Subcutaneous adipose tissue (tissue), 4 donors: ENCODE data around the gene SERPINB2. TPM values are rescaled to one million over a fixed set of nuclear protein-coding genes. Genes with fewer than 3 reads are reported as not detected.

Experiments used
- total RNA-seq, 4 donors: library from RNA; depleted of rRNA; stranded (reverse); fragments of >200 nt; gene quantifications; one replicate each; pipeline ENCODE4 v1.1.0, GENCODE V29; 2016
- TF ChIP-seq, protein P1 (sequence below): fragments of 450-650 bp; IDR thresholded peaks from one replicate; pipeline ENCODE4 v1.5.1; 2016; ENCODE audit warnings: low read depth, mild to moderate bottlenecking, control low read depth, antibody characterized with exemption, moderate library complexity

The SERPINB2 gene
- total RNA-seq, 4 donors from 2014 or later, result 0.44 to 2.6 (median 0.51) TPM; not detected in 1

DNA sequence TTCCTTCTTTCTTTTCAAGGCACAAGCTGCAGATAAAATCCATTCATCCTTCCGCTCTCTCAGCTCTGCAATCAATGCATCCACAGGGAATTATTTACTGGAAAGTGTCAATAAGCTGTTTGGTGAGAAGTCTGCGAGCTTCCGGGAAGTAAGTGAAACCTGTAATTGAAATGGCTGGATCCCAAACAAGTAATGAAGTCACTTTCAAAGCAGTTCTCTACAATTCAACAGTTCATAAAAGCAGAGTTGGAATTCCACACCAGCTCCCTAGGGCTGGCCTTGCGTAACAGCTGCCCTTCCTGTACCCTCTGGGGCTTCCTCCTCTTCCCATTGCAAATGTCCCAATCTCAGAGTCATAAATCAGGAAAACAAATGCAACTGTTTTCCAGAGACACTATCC is 9.6 kb downstream of the SERPINB2 start:
- TF ChIP-seq, protein P1, sequence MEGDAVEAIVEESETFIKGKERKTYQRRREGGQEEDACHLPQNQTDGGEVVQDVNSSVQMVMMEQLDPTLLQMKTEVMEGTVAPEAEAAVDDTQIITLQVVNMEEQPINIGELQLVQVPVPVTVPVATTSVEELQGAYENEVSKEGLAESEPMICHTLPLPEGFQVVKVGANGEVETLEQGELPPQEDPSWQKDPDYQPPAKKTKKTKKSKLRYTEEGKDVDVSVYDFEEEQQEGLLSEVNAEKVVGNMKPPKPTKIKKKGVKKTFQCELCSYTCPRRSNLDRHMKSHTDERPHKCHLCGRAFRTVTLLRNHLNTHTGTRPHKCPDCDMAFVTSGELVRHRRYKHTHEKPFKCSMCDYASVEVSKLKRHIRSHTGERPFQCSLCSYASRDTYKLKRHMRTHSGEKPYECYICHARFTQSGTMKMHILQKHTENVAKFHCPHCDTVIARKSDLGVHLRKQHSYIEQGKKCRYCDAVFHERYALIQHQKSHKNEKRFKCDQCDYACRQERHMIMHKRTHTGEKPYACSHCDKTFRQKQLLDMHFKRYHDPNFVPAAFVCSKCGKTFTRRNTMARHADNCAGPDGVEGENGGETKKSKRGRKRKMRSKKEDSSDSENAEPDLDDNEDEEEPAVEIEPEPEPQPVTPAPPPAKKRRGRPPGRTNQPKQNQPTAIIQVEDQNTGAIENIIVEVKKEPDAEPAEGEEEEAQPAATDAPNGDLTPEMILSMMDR, result no peak

DNA sequence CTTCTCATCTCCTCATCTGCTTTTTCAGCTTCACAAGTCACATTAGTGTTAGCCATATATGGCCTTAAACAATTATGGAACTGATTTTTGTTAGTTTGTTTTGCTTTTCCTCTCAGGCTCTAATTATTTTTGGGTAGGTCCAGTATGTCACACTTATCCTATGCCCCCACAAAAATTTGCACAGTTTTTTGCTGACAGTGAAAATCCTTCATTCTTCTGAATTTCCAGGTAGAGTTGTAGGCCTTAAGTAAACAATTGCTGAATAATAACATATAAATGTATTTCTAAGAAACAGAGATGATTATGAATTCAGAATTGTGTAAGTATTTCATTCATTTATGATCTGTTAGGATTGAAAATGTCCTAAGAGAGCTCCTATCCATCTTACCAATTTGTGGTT is 11.7 kb downstream of the SERPINB2 start:
- TF ChIP-seq, protein P1, result no peak

DNA sequence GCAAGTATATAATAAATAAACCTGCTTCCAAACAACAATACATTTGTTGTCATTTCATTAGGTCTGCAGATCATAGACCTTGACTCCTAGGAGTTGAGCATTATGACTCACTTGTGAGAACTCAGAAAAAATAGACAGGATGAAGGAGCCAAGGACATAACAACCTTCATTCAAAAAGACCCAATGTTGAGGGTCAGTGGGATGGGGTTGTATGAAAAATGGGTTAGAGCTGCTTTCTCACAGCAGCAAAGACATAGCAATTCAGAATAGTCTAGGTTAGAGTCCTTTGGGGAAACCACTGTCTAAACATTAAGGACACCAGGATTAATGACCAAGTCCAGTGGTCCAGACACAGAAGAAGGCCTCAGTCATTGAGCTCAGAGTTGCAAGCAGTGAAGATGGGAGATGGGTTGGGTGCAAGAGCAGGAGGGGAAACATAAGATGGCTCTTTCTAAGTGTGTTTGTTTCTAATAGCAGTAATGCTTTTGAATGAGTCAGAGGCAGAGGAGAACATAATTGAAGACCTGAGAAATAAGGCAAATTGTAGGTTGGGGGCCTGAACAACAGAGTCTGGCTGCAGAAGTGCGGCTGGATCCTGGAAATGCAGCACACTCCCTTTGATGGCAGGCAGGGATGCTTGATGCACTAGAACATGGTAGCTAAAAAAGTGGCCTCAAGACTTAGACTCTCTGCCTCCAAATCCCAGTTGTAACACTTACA is 16.5 kb downstream of the SERPINB2 start:
- TF ChIP-seq, protein P1, result no peak

GRCh38 chr18:63904694-63905093 is 17.2 kb downstream of the SERPINB2 start:
- TF ChIP-seq, protein P1, result no peak

GRCh38 chr18:63905361-63905760 is 17.9 kb downstream of the SERPINB2 start:
- TF ChIP-seq, protein P1, result no peak

DNA sequence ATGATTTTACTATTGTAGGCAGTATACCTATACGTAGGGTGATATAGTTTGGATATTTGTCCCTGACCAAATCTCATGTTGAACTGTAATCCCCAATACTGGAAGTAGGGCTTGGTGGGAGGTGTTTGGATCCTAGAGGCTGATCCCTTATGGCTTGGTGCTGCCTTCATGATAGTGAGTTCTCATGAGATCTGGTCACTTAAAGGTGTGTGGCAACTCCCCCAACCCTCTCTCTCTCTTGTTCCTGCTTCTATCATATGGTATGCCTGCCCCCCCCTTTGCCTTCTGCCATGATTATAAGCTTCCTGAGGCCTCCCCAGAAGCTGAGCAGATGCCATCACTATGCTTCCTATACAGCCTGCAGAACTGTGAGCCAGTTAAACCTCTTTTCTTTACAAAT is 18.6 kb downstream of the SERPINB2 start:
- TF ChIP-seq, protein P1, result no peak

DNA sequence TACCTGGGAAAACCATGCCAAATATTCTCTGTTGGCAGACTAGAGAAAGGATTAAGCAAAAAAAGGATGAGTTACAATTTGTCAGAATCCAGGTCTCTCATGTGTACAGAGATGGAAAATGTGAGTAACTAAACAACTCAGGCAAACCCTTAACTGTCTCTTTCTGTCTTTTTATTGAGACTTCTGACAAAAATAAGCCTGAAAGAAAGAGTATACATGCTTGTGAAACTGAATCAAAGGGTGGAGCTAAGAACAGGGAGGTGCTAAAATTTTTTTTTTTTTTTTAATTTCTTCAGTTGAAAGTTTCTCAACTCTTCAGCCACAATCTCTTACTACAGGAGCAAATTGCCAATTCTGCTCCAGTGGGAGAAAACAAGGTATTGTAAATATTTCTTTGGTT is 20.2 kb downstream of the SERPINB2 start, which contains the start of gene SERPINB10:
Gene SERPINB10 (plus strand): TSS at position 295 of the 400 bp plus-strand sequence. CDS start 7,553 bp downstream, outside the sequence.
- TF ChIP-seq, protein P1, result no peak
